ENCODE measurements around the gene SS18.
A peak's percentile ranks its signal among the peaks of the same experiment; 100 is the strongest.
"Not testable (repeated sequence)": the region's sequence is repeated elsewhere in the genome, so short reads cannot be mapped to it uniquely, and the experiment has no call there.

Gene SS18, protein sequence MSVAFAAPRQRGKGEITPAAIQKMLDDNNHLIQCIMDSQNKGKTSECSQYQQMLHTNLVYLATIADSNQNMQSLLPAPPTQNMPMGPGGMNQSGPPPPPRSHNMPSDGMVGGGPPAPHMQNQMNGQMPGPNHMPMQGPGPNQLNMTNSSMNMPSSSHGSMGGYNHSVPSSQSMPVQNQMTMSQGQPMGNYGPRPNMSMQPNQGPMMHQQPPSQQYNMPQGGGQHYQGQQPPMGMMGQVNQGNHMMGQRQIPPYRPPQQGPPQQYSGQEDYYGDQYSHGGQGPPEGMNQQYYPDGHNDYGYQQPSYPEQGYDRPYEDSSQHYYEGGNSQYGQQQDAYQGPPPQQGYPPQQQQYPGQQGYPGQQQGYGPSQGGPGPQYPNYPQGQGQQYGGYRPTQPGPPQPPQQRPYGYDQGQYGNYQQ

DNA sequence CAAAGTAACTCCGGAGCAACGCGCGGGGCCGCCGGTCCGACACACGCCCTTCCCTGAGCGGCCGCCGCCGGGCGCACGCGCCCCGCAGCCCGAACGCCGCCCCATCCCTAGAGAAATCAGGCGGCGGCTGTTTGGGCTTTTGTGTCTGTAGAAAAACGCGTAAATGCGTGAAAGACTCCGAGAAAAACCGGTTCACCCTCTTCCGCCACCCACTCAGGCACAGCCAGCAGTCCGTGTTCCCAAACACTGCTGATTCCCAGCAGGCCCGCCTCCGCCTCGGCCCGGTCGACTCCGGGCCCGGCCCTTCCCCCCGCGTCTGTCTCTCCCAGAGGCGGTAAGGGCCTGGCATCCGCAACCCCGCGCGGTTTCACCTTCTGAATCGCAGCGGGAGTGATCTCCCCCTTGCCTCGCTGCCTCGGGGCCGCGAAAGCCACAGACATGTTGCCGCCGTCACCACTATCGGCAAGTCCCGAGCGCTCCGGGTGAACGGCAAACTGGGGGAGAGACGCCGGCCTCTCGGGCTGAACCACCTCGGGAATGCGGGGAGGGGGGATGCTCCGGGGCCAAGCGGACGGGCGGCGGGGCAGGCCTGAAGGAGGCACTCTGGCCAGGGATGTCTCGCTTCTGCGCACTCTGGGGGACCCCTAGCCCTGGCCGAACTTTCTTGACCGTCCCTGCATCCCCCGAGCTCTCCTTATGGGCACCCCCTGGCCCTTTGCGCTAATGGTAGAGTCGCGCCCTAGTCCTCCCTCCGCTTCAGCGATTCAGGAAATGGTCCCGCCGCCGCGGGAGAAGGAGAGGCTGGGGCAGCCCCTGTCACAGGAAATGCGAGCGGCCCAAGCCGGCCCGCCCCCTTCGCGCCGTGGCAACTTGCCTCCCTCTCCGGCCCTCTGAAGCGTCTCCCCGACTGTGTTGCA lies at the start of gene SS18:
Gene SS18, minus strand, starts transcription at position 484 of the 917 bp plus-strand sequence. Its CDS starts 44 bp downstream, at position 440.
- peak; percentile 94 for DNase-seq

GRCh38 chr18:26135548-26135947 lies 45.1 kb upstream of the SS18 start:
- DNase-seq = no peak

GRCh38 chr18:26134107-26134506 lies 43.7 kb upstream of the SS18 start:
- DNase-seq = peak; percentile 4

DNA sequence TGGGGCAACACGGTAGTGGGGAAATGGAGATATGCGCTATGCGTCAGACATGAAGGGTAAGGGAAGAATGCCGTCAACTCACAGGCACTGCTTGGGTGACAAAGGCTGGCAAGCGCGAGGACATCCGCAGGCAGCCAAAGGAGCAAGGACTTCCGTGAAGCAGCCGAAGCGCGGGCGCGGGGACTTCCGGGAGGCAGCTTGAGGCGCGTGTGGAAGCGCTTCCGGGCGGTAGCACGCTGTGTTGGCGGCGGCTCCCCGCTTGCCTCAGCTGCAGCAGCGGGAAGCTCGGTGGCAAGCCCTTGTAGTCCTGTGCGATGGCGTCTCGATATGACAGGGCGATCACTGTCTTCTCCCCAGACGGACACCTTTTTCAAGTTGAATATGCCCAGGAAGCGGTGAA lies 43.2 kb upstream of the SS18 start, which contains the start of gene PSMA8:
Gene PSMA8, plus strand, starts transcription at position 218 of the 400 bp plus-strand sequence. Its CDS starts 97 bp downstream, at position 315.
- peak; percentile 60 for DNase-seq

DNA sequence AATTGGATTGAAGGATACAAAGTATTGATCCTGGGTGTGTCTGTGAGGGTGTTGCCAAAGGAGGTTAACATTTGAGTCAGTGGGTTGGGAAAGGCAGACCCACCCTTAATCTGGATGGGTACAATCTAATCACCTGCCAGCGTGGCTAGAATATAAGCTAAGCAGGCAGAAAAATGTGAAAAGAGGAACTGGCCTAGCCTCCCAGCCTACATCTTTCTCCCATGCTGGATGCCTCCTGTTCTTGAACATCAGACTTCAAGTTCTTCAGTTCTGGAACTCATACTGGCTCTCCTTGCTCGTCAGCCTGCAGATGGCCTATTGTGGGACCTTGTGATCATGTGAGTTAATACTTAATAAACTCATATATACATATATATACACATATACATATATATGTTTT lies 37.8 kb upstream of the SS18 start:
- DNase-seq = not testable (repeated sequence)

DNA sequence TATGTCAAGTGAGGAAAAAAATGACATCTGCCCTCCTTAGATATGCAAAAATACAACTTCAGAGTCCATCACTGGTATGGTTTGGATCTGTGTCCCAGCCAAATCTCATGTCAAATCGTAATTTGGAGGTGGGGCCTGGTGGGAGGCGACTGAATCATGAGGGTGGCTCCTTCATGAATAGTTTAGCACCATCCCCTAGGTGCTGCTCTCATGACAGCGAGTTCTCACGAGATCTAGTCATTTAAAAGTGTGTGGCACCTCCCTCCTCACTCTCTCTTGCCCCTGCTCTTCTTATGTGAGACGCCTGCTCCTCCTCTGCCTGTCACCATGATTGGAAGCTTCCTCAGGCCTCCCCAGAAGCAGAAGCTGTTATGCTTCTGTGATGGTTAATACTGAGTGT lies 37.4 kb upstream of the SS18 start:
- no peak for DNase-seq

DNA sequence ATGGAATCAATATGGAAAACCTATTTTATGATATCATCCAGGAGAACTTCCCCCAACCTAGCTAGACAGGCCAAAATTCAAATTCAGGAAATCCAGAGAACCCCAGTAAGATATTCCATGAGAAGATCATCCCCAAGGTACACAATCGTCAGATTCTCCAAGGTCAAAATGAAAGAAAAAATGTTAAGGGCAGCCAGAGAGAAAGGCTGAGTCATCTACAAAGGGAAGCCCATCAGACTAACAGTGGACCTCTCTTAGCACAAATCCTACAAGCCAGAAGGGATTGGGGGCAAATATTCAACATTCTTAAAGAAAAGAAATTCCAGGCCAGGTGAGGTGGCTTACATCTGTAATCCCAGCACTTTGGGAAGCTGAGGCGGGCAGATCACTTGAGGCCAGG lies 31.6 kb upstream of the SS18 start:
- not testable (repeated sequence) for DNase-seq

DNA sequence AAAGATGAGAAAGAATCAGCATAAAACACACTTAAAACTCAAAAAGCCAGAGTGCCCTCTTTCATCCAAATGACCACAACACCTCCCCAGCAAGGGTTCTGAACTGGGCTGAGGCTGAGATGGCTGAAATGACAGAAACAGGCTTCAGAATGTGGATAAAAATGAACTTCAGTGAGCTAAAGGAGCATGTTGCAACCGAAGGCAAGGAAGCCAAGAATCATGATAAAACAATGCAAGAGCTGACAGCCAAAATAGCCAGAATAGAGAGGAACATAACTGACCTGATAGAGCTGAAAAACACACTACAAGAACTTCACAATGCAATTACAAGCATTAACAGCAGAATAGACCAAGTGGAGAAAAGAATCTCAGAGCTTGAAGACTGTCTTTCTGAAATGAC lies 31.1 kb upstream of the SS18 start:
- DNase-seq = no peak

DNA sequence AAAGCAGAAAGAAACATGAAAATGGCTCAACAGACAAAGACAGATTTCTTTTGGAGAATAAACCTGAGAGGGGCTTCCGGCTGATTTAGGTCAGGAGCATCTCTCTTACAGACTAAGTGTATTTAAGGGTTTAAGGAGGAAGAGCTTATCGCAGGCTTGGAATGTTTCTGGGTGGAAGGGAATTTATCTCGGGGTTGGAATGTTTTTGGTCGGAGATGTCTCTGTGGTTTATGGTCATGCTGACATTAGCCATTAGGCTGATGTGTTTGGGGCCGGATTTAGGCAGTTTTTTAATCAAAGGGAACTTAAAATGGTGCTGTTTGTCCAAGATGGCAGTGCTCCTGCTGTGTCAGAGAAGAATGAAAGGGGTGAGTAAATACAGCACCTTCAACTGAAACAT lies 28.8 kb upstream of the SS18 start:
- DNase-seq = no peak

- no peak for DNase-seq
Measured at GRCh38 chr18:26104035-26104434, 13.6 kb upstream of the SS18 start.

GRCh38 chr18:26103579-26103978 lies 13.2 kb upstream of the SS18 start:
- DNase-seq = peak; percentile 54

GRCh38 chr18:26097563-26097962 lies 7.2 kb upstream of the SS18 start:
- DNase-seq = no peak

DNA sequence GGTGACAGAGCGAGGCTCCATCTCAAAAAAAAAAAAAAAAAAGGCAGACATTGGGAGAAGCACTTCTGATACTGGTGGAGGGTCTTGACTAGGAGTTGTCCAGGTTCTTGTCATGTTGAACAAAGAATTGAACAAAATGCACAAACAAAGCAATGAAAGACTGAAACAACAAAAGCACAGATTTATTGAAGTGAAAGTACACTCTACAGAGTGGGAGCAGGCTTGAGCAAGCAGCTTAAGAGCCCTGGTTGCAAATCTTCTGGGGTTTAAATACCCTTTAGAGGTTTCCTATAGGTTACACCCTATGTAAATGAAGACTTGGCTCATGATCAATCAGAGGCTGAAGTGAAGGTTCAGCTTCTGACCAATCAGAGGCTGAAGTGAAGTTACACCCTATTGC lies 6.4 kb upstream of the SS18 start:
- DNase-seq = no peak

DNA sequence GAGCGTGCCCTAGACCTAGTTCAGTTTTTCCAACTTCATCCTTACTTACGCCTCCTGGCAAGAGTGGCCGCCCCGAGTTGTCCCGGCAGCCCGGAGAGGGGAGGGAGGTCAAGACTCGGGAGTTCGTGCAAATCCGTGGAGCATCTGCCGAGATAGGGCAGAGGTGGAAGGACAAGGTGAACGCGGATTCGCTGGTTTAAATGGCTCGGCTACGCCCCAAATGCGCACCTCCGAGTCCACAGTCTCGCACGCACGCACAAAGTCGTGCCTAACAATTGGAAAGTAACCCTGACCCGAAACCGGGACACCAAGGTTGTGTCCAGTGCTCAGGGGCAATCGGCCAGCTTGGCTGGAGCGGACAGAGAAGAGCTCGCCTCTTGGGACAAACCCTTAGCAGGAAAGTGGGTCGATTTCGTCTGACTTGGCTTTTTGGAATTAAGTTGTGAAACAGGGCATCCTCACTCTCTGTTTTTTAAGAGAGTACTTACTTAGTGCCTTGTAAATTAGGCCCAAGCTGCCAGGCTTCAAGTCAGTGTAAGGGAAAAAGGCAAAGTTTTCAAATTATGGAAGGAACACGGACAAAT lies 726 bp upstream of the SS18 start:
- DNase-seq = no peak

- no peak for DNase-seq
Measured at GRCh38 chr18:26089293-26090129, 902 bp downstream of the SS18 start.

- DNase-seq = no peak
Measured at GRCh38 chr18:26088487-26088886, 1.9 kb downstream of the SS18 start.

- DNase-seq = no peak
Measured at GRCh38 chr18:26086959-26087358, 3.5 kb downstream of the SS18 start.

- no peak for DNase-seq
Measured at GRCh38 chr18:26085056-26085455, 5.4 kb downstream of the SS18 start.

DNA sequence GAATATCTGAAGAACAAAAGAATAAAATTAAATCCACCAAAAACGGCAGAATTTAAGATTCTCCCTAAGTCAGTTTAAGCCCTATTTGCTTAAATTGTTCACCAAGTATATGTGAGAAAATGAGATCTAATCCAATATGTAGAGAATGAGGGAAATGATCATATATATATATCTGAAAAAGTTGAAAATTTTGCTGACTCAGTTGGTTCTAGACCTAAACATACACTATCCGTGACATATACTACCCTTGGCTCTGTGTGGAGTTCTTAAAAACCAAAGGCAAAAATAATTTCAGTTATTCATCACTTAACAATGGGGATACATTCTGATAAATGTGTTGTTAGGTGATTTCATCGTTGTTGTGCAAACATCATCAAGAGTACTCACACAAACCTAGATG lies 7.3 kb downstream of the SS18 start:
- DNase-seq = no peak

DNA sequence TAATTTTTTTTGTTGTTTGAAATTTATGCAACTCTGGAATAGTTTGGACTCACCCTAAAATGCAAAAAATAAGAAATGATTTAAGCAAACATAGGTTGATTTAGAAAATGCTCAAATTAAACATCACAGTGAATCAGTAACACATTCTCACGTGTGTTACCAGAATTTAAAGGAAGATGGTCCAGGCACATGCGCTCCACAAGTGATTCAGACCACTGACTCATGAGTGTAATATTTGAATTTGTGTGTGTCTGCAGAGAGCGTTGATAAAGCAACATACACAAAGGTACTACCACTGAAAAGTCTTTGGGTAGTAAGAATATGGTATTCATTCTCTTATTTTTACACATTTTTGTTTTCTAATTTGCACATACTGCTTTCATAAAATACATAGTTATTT lies 7.9 kb downstream of the SS18 start:
- no peak for DNase-seq

DNA sequence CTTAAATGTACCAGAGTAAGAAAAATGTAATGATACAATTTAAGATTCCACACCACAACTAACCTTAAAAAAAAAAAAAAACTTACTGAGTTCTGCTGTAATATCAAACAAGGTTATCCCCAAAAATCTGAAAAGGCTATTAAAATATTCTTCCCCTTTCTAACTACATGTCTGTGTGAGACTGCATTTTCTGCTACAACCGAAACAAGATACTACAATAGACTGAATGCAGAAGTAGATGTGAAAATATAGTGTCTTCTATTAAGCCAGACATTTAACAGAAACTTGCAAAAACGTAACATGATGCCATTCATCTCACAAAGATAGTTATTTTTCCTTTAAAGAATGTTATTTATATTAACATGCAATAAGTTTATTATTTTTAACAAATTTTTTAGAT lies 16.2 kb downstream of the SS18 start:
- DNase-seq = no peak

DNA sequence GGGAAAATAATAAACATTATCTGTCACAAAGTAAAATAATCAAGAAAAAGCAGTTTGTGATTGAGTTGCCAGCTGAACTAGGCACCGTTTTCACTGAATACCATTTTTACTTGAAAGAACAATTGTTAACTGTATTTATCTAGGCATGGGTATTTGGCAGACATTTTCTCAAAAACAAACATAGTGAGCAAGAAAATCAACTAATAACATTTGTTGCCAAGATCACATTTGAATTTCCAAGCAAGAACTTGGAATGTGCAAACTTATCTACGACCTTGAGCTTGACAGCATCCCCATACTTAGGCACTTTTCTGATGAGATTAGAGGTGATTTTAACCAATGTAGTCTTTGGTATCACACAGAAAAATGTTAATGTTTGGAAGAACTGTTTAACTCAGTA lies 16.7 kb downstream of the SS18 start:
- DNase-seq = no peak

Measured in stimulated activated CD4-positive, alpha-beta T cell treated with anti-CD3 and anti-CD28 coated beads, Interleukin-15, amount 100 ng/mL, for 24 hours (primary cell).